ENCODE results near the gene NRCAM. TPM values are rescaled to one million over a fixed set of nuclear protein-coding genes. Genes with fewer than 3 reads are reported as not detected.

The NRCAM gene
- total RNA-seq, 1 experiment from 2014 or later, result 2.7 TPM

DNA sequence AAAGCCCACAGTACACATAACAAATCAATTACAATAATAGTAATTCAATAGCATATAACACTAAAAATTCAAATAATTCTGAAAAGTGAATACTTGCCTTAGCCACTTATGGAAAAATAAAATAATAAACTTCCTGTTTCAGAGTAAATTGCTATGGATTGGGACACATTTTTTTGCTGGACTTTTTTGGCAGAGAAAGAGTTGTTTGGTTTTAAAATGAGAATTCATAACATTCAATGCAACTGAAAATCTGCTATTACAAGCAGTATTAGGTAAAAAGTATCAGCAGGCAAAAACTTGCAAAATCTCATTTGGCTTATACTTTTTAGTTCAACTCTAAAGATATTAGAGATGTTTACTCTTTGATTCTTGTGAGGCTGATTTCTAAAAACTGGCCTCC, 141.7 kb downstream of the NRCAM start:
- no peaks in the 10 kb centered on the region for H3K36me3 Mint-ChIP-seq
- CTCF ChIA-PET, result no interaction called here
- H3K27me3 Mint-ChIP-seq (ENCODE audit: low read depth), result no peaks in the 10 kb centered on the region
- H3K27ac Mint-ChIP-seq, result no peak overlapping the region
- H3K4me3 Mint-ChIP-seq, result no peak overlapping the region
- TF ChIP-seq, protein P1, sequence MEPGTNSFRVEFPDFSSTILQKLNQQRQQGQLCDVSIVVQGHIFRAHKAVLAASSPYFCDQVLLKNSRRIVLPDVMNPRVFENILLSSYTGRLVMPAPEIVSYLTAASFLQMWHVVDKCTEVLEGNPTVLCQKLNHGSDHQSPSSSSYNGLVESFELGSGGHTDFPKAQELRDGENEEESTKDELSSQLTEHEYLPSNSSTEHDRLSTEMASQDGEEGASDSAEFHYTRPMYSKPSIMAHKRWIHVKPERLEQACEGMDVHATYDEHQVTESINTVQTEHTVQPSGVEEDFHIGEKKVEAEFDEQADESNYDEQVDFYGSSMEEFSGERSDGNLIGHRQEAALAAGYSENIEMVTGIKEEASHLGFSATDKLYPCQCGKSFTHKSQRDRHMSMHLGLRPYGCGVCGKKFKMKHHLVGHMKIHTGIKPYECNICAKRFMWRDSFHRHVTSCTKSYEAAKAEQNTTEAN (CRISPR knock-in tag; IDR thresholded peaks at IDR 0.05), result no peak
- TF ChIP-seq NR2C2 (CRISPR knock-in tag; IDR thresholded peaks at IDR 0.05) (no peak), TCF7 (CRISPR knock-in tag; IDR thresholded peaks at IDR 0.05; ENCODE audit: low read depth) (no peak), EMX1 (CRISPR knock-in tag; IDR thresholded peaks at IDR 0.05) (no peak), FOXK1 (CRISPR knock-in tag; IDR thresholded peaks at IDR 0.05) (no peak), GRHL2 (CRISPR knock-in tag; IDR thresholded peaks at IDR 0.05; ENCODE audit: insufficient replicate concordance, severe bottlenecking) (no peak), SMAD3 (CRISPR knock-in tag; IDR thresholded peaks at IDR 0.05; ENCODE audit: borderline replicate concordance) (no peak), NFATC4 (CRISPR knock-in tag; IDR thresholded peaks at IDR 0.05) (no peak), ESRRA (CRISPR knock-in tag; IDR thresholded peaks at IDR 0.05; ENCODE audit: borderline replicate concordance) (no peak), GABPB1 (CRISPR knock-in tag; IDR thresholded peaks at IDR 0.05) (no peak), HMGA2 (CRISPR knock-in tag; IDR thresholded peaks at IDR 0.05) (no peak), JUN (CRISPR knock-in tag; IDR thresholded peaks at IDR 0.05) (no peak), ELF4 (CRISPR knock-in tag; IDR thresholded peaks at IDR 0.05; ENCODE audit: low read depth) (no peak), ZNF317 (CRISPR knock-in tag; IDR thresholded peaks at IDR 0.05; ENCODE audit: borderline replicate concordance, low read depth) (no peak)
- TF ChIP-seq, protein P2, sequence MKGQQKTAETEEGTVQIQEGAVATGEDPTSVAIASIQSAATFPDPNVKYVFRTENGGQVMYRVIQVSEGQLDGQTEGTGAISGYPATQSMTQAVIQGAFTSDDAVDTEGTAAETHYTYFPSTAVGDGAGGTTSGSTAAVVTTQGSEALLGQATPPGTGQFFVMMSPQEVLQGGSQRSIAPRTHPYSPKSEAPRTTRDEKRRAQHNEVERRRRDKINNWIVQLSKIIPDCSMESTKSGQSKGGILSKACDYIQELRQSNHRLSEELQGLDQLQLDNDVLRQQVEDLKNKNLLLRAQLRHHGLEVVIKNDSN (CRISPR knock-in tag; IDR thresholded peaks at IDR 0.05), result no peak
- TF ChIP-seq, protein P3, sequence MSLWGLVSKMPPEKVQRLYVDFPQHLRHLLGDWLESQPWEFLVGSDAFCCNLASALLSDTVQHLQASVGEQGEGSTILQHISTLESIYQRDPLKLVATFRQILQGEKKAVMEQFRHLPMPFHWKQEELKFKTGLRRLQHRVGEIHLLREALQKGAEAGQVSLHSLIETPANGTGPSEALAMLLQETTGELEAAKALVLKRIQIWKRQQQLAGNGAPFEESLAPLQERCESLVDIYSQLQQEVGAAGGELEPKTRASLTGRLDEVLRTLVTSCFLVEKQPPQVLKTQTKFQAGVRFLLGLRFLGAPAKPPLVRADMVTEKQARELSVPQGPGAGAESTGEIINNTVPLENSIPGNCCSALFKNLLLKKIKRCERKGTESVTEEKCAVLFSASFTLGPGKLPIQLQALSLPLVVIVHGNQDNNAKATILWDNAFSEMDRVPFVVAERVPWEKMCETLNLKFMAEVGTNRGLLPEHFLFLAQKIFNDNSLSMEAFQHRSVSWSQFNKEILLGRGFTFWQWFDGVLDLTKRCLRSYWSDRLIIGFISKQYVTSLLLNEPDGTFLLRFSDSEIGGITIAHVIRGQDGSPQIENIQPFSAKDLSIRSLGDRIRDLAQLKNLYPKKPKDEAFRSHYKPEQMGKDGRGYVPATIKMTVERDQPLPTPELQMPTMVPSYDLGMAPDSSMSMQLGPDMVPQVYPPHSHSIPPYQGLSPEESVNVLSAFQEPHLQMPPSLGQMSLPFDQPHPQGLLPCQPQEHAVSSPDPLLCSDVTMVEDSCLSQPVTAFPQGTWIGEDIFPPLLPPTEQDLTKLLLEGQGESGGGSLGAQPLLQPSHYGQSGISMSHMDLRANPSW (CRISPR knock-in tag; conservative IDR thresholded peaks at IDR 0.05; ENCODE audit: low read depth), result no peak
- TF ChIP-seq, protein P4, sequence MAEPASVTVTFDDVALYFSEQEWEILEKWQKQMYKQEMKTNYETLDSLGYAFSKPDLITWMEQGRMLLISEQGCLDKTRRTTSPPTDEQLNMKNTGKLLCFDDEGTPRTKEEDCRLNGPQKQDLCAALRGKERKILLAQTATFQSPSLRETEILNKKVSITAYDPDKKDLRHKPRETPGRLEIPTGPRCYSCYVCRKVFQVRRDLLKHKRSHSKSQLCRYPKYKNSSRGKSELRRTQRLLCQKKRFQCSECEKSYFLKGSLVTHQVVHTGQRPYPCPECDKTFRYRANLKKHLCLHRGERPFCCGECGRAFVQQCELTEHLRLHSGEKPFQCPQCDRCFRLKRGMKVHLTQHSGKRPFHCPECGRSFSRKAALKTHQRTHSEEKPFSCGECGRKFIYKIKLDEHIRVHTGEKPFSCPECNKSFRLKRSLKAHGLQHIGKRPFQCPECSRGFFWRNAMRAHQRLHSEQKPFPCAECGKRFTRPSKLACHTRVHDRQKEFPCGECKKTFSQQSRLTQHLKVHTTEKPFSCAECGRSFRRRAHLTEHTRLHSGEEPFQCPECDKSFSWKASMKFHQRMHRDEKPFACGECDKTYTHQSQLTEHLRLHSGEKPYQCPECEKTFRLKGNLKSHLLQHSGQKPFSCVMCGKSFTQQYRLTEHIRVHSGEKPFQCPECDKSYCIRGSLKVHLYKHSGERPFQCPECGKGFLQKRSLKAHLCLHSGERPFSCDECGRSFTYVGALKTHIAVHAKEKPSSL (CRISPR knock-in tag; conservative IDR thresholded peaks at IDR 0.05), result no peak
- ATAC-seq, result no peak
- 0 out of 2 replicates have a peak, but pooled peaks cover 6% of the 10 kb centered on the region for H3K9me3 Mint-ChIP-seq
- no peak for DNase-seq (ENCODE audit: low spot score)
- POLR2A ChIA-PET, result no interaction called here
- peaks cover 21% of the 10 kb centered on the region for H3K4me1 Mint-ChIP-seq

DNA sequence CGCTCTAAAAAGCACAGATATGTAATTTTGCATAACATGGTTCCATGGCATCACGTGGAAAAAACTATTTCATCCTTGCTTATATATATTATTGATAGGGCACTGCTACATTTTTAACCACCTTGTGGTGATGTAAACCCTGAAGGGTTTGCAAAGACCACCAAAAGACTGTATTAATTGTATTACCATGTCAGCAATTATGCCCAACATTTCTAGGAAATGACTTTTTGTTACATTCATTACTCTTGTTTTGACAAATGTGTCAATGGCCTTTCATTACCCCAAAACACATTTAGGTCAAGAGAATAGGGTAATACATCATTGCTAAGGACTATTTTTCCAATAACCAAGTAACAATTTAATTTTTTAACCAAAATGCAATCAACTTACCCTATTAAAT, 142.2 kb downstream of the NRCAM start:
- Mint-ChIP-seq H3K36me3 (no peaks in the 10 kb centered on the region), H3K27ac (no peak overlapping the region), H3K27me3 (ENCODE audit: low read depth) (no peaks in the 10 kb centered on the region), H3K4me1 (peaks cover 26% of the 10 kb centered on the region), H3K4me3 (no peak overlapping the region), H3K9me3 (0 out of 2 replicates have a peak, but pooled peaks cover 6% of the 10 kb centered on the region)
- ATAC-seq (no peak), DNase-seq (ENCODE audit: low spot score) (no peak)
- POLR2A ChIA-PET, result no interaction called here
- CTCF ChIA-PET, result no interaction called here
- TF ChIP-seq, protein P1 (CRISPR knock-in tag; IDR thresholded peaks at IDR 0.05), result no peak
- TF ChIP-seq IRF2 (CRISPR knock-in tag; IDR thresholded peaks at IDR 0.05; ENCODE audit: borderline replicate concordance, low read depth) (no peak), SMAD4 (CRISPR knock-in tag; IDR thresholded peaks at IDR 0.05) (no peak), ELF4 (CRISPR knock-in tag; IDR thresholded peaks at IDR 0.05; ENCODE audit: low read depth) (no peak)
- TF ChIP-seq, protein P5, sequence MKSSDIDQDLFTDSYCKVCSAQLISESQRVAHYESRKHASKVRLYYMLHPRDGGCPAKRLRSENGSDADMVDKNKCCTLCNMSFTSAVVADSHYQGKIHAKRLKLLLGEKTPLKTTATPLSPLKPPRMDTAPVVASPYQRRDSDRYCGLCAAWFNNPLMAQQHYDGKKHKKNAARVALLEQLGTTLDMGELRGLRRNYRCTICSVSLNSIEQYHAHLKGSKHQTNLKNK (CRISPR knock-in tag; IDR thresholded peaks at IDR 0.05), result no peak
- TF ChIP-seq, protein P2 (CRISPR knock-in tag; IDR thresholded peaks at IDR 0.05), result no peak
- TF ChIP-seq, protein P6, sequence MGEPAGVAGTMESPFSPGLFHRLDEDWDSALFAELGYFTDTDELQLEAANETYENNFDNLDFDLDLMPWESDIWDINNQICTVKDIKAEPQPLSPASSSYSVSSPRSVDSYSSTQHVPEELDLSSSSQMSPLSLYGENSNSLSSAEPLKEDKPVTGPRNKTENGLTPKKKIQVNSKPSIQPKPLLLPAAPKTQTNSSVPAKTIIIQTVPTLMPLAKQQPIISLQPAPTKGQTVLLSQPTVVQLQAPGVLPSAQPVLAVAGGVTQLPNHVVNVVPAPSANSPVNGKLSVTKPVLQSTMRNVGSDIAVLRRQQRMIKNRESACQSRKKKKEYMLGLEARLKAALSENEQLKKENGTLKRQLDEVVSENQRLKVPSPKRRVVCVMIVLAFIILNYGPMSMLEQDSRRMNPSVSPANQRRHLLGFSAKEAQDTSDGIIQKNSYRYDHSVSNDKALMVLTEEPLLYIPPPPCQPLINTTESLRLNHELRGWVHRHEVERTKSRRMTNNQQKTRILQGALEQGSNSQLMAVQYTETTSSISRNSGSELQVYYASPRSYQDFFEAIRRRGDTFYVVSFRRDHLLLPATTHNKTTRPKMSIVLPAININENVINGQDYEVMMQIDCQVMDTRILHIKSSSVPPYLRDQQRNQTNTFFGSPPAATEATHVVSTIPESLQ (CRISPR knock-in tag; IDR thresholded peaks at IDR 0.05), result no peak
- TF ChIP-seq, protein P7, sequence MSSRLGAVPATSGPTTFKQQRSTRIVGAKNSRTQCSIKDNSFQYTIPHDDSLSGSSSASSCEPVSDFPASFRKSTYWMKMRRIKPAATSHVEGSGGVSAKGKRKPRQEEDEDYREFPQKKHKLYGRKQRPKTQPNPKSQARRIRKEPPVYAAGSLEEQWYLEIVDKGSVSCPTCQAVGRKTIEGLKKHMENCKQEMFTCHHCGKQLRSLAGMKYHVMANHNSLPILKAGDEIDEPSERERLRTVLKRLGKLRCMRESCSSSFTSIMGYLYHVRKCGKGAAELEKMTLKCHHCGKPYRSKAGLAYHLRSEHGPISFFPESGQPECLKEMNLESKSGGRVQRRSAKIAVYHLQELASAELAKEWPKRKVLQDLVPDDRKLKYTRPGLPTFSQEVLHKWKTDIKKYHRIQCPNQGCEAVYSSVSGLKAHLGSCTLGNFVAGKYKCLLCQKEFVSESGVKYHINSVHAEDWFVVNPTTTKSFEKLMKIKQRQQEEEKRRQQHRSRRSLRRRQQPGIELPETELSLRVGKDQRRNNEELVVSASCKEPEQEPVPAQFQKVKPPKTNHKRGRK (CRISPR knock-in tag; IDR thresholded peaks at IDR 0.05; ENCODE audit: borderline replicate concordance), result no peak
